ENCODE results near the gene RAB36.
A peak's percentile ranks its signal among the peaks of the same experiment; 100 is the strongest.

Gene RAB36

DNA sequence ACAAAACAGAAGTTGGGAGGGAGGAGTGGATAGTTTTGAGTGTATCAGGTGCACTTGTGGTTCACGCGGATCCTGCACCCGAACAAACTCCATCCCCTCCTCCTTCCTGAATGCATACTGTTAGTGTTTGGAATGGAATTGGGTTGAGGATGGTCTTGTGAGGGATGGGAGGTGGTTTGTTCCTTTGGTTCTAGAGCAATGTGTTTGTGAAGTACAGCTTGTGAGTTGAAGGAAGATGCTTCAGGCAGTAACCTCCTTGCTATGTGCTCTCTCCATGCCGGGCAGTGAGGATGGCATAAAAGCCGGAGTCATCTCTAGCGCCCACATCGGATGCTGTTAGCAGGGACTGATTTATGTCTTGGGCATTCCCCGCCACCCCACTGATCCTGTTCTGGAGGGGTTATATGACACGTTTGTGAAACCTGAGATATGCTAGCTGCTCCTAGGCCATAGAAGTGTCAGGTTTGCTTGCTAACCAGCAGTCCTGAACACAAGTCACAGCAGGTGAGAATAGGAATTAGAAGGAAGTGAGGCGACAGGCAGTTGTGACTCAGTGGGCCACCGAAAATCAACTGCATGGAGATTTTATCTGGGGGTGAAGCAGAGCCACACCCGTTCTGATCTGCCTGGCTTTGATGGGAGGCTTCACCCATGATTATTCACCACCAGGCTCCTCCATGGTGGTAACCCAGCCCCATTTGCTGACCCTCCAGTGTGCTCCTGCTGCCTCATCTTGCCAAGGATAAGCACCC is 37.2 kb downstream of the RAB36 start:
- DNase-seq (ENCODE audit: low read depth), result peak; percentile 32

DNA sequence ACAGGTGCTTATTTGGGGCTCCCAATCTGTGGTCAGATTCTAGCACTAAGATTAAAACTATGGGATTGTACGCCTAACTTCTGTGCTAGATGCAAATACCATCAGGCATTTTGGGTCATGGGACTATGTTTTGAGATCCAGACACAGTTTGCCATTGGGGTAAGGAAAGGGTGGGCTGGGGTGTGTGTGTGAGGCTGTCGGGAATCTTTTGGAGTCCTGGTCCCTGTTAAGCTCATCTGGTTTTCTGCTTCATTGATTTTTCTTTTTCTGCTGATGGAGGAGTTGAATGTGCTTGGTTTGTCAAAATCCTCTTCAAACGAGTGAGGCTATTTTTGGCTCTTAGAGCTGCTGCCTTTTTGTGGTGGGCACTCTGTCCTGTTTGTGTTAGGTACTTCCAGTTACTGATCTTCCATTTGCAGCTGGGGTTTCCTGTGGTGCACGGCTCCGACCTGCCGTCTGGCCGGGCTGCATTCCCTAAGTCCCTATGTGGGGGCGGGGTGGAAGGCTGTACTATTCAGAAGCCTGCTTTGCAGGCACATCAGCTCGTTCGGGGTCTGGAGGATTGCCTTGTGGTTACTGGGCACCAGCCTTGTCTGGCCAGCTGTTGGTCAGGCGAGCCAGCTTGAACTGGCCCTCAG is 37.9 kb downstream of the RAB36 start:
- DNase-seq (ENCODE audit: low read depth), result no peak

GRCh38 chr22:23184100-23184763 is 39.0 kb downstream of the RAB36 start:
- DNase-seq (ENCODE audit: low read depth), result no peak

DNA sequence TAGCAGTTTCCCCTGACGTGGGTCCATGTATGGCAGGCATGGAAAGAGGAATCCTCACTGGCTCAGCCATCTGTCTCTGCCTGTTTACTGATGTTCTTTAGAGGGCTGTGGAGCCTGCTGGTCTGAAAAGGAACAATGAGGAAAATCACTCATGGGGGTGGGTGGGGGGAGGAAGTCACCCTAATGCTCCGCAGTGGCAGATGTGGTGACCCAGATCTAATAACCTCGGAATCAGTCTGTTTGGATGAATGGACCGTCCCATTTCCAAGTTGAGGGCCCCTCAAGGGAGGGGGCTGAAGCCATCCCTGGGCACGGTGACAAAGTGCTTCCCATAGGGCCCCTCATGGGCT is 39.5 kb downstream of the RAB36 start:
- DNase-seq (ENCODE audit: low read depth), result no peak

GRCh38 chr22:23187211-23187610 is 41.9 kb downstream of the RAB36 start:
- no peak for DNase-seq (ENCODE audit: low read depth)

DNA sequence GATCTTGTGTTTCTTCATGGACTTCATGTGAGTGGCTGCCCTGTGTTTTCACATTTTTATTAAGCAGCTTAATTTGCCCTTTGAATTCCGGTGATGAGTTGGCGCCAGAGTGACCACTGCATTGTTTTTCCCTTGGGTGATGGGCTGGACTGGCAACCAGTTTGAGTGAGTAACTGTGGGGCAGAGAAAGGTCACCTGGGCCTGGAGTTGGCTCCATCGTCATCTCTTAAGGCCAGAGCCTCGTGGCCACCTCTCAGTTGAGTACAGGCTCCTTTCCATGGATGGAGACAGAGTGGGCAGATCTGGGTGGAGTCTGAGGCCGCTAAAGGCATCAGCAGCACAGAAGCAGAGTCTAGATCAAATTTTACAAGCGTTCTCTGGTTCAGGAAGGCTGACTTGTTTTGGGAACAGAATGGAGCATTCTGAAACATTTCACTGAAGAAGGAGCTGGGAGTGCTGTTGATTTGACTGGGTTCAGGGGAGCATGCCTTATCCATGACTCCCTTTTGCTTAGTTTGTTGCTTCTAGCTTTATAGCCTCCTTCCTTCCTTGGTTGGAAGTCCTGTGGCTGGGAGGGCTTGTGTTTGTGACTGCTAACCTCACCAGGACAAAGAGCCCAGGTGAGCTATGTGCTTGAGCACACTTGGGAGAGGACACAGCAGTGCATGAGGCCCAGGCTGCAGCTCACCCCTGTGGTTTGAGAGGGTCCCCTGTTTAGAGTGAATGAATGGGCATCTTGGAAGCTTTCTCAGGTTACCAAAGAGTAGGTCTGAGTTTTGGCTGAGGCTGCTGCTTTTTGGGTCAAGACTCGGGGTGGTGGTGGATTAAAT is 42.8 kb downstream of the RAB36 start:
- no peak for DNase-seq (ENCODE audit: low read depth)

GRCh38 chr22:23190526-23190925 is 45.2 kb downstream of the RAB36 start:
- DNase-seq (ENCODE audit: low read depth), result no peak

GRCh38 chr22:23192133-23192532 is 46.9 kb downstream of the RAB36 start:
- no peak for DNase-seq (ENCODE audit: low read depth)

DNA sequence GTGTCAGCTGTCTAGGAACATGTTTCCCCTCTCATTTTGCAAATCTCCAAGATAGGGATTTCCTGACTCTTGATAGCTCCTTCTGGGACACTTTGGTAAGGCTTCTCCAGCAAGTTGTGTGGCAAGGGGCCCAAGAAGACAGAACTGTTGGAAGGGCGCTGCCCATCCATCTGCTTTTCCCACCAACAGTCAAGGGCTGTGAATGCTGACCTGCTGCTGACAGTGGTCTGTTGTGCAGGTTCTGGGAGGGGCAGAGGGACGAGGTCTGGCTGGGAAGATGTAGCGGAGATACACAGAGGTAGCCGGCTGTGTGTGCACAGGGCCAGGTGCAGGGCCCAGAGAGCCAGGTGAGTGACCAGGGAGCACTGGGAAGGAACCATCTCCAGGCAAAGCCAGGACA is 47.3 kb downstream of the RAB36 start:
- DNase-seq (ENCODE audit: low read depth), result no peak

DNA sequence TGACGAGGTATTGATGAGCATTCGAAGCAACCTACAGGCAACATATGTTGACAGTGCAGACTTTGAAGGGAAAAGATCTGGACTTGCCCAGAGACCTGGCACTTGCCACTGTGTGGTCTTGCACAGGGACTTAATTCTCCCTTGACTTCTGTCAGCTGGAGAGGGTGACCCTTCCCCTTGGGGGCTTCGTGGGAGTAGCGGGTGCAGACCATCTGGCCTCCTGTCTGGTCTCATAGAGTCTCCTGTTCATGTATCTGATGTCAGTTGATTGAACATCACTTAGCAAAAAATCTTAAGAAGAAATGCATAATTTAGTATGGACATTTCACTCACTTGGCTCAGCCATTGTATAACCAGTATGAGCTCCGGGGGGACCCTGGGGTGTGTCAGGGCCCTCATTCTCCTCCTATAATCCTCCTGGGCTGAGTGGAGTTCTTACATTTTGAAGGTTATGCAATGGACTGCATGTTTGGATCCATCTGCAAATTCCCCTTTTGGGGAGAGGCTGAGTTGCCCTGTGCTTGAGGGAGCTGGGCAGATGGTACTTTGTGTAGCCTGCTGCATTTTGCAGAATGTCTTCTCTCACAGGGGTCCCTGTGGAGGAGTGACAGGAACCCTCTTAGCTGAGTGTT is 48.0 kb downstream of the RAB36 start:
- DNase-seq (ENCODE audit: low read depth), result no peak

GRCh38 chr22:23193882-23194281 is 48.6 kb downstream of the RAB36 start:
- DNase-seq (ENCODE audit: low read depth), result no peak

- no peak for DNase-seq (ENCODE audit: low read depth)
Observed at GRCh38 chr22:23196165-23196564, 50.9 kb downstream of the RAB36 start.

- no peak for DNase-seq (ENCODE audit: low read depth)
Observed at GRCh38 chr22:23197836-23198235, 52.6 kb downstream of the RAB36 start.

- DNase-seq (ENCODE audit: low read depth), result no peak
Observed at GRCh38 chr22:23199159-23199558, 53.9 kb downstream of the RAB36 start.

DNA sequence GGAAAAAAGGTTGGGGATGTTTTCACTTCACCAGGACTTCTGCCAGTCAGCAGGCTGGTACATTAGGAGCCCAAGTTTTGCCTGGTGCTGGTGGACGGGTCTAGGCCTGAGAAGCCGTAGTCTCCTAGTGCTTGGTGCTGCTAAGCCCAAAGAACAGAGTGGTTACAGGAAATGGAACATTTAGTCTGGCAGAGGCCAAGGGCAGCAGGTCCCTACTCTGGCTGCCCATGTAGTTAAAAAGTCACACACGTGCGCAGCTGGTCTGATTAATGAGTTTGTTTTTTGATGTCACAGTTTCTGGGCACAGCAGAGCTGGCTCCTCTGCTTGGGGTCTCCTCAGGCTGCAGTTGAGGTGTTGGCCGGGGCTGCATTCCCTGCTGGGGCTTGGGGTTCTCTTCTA is 55.6 kb downstream of the RAB36 start:
- DNase-seq (ENCODE audit: low read depth), result no peak

- DNase-seq (ENCODE audit: low read depth), result no peak
Observed at GRCh38 chr22:23202812-23203451, 57.7 kb downstream of the RAB36 start.

DNA sequence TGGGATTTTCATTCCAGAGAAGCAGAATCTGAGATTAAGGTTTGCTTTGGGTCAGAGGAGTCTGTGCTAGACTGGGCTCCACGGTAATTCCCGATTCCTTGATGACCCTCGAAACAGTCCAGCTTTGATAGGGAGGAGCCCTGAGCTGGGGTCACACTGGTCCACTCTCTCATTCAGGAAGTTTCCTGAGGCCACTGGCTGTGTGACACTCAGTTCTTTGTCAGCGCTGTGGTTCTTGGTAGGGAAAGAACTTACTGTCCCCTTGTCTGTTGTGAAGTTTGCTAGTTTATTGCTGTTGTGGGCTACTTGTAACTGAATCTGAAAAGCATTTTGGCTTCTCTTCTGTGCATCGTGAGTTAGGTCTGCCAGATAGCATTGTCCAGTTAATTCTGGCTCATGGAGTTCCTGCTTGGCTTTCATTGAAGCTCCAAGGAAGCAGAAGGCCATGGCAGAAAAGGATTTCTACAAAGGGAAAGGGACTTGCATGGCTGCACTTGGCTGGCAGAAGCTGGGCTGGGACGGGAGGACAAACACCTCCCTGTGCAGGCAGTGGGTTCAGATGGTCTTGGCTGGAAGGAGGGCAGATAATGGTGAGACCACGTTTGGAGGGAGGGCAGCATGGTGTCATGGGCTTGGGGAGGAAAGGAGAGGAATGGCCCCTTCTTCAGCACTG is 58.3 kb downstream of the RAB36 start:
- no peak for DNase-seq (ENCODE audit: low read depth)

GRCh38 chr22:23204125-23204488 is 58.8 kb downstream of the RAB36 start:
- DNase-seq (ENCODE audit: low read depth), result no peak

DNA sequence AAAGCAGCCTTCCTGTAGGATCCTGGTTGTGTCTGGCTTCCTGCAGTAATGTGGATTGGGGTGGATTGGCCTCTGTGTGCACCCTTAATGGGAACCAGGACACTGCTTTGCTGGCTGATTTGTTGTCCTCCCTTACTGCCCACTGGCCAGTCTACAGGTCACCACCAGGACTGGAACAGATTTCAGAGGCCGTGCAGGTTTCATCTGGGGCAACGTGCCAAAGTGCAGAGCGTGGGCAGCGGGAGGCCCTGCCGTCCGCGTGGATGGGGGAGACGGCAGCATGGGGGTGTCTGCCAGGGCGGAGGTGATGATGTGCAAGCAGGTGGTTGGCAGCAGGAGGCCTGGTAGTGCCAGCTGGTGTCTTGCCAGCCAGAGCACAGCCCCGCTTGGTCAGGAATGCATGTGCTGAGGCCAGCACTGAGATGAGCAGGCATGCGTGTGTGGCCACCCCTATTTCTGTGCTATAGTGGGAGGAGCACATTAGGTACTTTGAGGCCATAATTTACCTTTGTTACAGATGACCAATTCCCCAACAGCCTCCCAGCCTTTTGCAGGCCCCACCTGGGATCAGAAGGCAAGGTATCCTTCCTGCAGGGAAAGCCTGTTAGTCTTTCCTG is 59.4 kb downstream of the RAB36 start:
- DNase-seq (ENCODE audit: low read depth), result no peak

- DNase-seq (ENCODE audit: low read depth), result no peak
Observed at GRCh38 chr22:23205339-23206049, 60.2 kb downstream of the RAB36 start.
